Erythroblast (primary cell): ENCODE results near the gene KCNQ5.

ENCODE experiments used
- GATA1 ChIP-seq: IDR thresholded peaks from 2 replicates; pipeline ENCODE4 v1.6.1; 2011; ENCODE audit warnings: low read depth, mild to moderate bottlenecking, control low read depth, low read length, moderate library complexity
- POLR2A ChIP-seq: IDR thresholded peaks from 2 replicates; pipeline ENCODE4 v1.6.1; 2011; ENCODE audit warnings: mild to moderate bottlenecking, low read length

- TF ChIP-seq POLR2A, result no peak
- TF ChIP-seq GATA1, result no peak
Measured at GRCh38 chr6:73085443-73085871, 463.6 kb downstream of the KCNQ5 start.
